LHCN-M2 (cell line): ENCODE measurements around the gene DELE1. TPM values are rescaled to one million over a fixed set of nuclear protein-coding genes. Genes with fewer than 3 reads are reported as not detected.
"Not testable (repeated sequence)": the region's sequence is repeated elsewhere in the genome, so short reads cannot be mapped to it uniquely, and the experiment has no call there.

Source experiments
- DNase-seq: peaks from one replicate; pipeline ENCODE4 v3.0.0-alpha.2; 2012; ENCODE audit warnings: low read depth
- total RNA-seq: library from RNA; depleted of rRNA; stranded (reverse); fragments of >200 nt; gene quantifications from 2 replicates; pipeline ENCODE4 v1.2.3, GENCODE V29; 2014

Gene DELE1
- total RNA-seq, 1 experiment from 2014 or later, result 61.4 TPM

DNA sequence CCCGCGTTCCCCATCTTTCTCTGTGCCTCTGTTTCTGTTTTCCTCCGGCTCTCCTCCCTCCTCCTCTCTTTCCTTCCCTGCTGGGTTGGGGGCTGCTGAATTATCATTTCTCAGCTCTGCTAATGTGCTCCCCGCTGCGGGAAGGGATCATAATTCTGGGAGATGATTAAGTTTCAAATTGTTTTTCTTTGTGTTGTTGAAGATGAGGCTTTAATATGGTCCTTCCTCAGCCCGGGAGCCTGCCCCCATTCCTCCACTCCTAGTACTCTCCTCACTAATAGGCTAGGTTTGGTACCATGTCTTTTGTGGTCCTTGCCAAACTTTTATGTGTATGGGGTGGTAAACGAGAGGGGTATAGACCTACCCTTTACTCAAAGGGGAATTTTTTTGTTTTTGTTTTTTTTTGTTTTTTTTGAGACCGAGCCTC is 39.8 kb upstream of the DELE1 start:
- DNase-seq, result no peak

GRCh38 chr5:141889282-141889871 is 34.3 kb upstream of the DELE1 start:
- no peak for DNase-seq

GRCh38 chr5:141890429-141890828 is 33.2 kb upstream of the DELE1 start:
- not testable (repeated sequence) for DNase-seq

- no peak for DNase-seq
Observed at GRCh38 chr5:141897425-141897824, 26.2 kb upstream of the DELE1 start.

DNA sequence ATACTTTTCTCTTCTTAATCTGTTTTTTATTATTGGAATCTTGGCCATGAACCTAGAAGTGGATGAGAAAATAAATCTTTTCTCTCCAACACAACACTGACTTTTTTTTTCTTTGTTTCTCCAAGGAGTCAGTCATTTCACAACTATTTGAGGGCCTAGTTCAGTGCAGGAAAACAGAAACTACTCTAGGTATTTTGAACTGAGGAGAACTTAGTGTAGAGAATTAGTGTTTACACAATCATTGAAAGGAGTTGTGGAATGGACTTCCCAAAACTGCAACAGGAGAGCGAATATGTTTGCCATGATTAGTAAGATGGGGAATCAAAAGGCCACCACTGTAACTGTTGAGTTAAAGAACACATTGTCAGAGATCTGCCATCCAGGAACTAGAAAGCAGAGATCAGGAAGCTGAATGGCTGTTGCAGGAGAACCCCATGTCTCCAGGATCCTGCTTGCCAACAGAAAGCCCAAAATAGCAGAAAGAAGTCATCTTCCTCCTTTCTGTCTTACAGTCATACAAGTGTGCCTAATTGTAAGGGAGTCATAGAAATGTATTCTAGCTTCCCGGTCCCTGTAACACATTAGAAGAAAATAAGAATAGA is 25.1 kb upstream of the DELE1 start:
- DNase-seq, result no peak

DNA sequence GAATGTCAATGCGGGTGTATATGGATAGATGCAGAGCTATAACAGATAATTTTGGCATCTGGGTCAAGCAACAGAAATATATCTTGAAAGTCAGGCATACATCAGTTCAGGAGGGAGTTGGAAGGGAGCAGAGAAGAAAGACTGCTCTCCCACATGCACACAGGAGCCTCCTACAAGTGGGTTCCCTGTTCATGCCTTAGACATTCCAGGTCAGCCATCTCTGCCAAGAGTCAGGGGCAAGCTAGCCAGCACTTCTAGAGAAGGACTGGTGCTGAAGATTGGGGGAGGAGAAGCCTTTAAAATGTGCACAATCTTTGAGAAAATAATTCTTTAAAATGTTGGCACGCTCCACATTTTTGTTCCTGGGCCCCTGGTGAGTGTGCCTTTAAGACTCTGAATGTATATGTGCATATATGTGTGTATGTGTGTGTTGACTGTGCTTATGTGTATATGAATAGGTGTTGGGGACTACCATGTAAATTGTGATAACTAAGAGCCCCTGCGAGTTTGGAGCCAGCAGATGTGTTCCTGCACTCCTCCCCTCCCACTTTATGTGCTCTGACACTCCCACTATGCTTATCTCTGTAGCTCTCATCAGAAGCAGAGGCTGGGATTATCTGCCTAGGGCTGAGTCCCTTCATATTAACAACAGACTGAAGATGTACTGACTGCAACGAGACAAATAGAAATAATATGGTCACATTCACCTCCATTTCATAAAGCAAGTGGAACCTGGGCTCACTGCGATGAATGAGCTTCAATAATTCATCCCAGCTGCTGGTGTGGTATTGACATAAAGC is 21.5 kb upstream of the DELE1 start:
- DNase-seq, result no peak

DNA sequence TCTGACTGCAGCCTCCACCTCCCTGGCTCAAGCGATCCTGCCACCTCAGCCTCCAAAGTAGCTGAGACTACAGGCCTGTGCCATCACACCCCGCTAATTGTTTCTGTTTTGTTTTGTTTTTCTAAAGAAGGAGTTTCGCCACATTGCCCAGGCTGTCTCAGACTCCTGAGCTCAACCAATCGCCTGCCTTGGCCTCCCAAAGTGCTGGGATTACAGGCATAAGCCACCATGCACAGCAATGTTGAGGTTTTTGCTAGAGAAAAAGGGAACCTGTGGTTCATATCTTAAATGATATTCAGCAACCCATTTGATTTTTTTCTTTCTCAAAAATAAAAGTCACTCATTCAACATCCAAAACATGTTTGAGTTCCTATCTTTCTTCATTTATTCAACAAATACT is 20.4 kb upstream of the DELE1 start:
- DNase-seq, result no peak

- no peak for DNase-seq
Observed at GRCh38 chr5:141904551-141904950, 19.1 kb upstream of the DELE1 start.

- no peak for DNase-seq
Observed at GRCh38 chr5:141906517-141906916, 17.2 kb upstream of the DELE1 start.

- no peak for DNase-seq
Observed at GRCh38 chr5:141906972-141907371, 16.7 kb upstream of the DELE1 start.

GRCh38 chr5:141908796-141909195 is 14.9 kb upstream of the DELE1 start:
- DNase-seq, result peak; percentile 22

DNA sequence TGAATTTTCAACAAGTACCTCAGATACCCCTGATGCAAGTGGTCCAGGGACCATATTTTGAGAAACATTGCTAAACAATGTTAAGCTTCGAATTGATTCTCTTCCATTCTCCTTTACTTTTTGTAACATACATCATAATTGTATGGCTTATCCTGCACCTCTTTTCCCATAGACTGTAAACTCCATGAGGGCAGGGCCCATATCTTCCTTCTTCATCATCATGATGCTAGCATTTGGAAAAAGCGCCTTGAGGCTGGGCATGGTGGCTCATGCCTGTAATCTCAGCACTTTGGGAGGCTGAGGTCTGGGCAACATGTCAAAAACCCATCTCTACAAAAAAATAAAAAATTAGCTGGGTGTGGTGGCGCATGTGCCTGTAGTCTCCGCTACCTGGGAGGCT is 14.5 kb upstream of the DELE1 start:
- DNase-seq, result no peak

DNA sequence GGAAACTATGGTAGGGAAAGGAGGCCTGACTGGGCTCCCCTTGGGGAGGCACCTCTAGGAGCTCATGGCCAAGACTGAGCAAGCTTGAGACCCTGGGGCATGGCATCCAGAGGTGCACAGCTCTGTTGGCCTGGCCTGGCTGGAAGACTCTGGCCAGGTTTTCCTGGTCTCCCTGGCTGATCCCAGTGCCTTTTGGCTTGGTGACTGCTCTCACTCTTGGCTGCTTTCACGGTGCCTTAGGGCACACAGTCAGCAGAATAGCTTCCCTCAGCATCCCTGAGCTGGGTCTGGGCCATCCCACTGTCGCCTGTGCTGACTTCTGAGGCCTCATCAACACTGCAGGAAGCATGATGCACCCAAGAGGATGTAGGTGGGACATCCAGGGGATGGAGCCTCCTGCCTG is 13.4 kb upstream of the DELE1 start:
- no peak for DNase-seq

GRCh38 chr5:141913560-141914198 is 10.0 kb upstream of the DELE1 start:
- no peak for DNase-seq

- DNase-seq, result no peak
Observed at GRCh38 chr5:141914199-141914743, 9.4 kb upstream of the DELE1 start.

GRCh38 chr5:141914797-141915196 is 8.9 kb upstream of the DELE1 start:
- no peak for DNase-seq

DNA sequence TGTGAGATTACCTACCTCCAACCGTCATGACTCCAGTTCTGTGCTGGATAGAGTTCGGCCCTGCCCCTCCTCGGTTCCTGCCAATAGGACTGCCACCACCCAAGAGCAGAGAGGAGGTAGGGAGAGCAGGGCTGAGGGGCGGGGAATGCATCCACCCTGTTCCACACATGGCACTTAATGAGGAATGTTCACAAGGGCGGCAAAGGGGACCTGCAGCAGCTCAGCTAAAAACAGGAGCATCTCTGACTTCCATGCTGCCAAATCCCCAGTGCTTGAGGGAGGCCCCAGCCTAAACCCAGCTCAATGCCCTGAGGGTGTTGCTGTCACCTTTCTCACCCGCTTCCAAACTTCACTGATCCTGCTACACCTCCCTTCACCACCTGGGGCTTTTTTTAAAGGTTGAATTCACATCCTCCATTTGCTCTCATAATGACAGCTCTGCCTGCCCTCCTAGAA is 7.8 kb upstream of the DELE1 start:
- DNase-seq, result no peak

DNA sequence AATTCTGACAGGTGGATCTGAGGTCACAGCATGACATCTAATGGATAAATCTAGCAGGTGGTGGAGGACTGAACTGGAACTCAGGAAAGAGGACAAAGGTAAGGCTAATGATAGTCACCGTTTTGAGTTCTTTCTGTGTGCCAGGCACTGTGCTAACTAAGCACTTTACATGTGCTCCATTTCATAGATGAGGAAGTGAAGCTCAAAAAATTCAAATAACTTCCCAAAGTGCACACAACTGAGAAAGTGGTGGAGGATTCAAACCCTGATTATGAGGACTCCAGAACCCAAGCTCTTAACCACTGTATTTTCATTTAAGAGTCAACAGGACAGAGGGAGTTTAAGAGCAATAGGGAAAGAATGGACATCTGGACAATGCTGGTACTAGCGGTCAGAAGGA is 7.1 kb upstream of the DELE1 start:
- DNase-seq, result no peak

DNA sequence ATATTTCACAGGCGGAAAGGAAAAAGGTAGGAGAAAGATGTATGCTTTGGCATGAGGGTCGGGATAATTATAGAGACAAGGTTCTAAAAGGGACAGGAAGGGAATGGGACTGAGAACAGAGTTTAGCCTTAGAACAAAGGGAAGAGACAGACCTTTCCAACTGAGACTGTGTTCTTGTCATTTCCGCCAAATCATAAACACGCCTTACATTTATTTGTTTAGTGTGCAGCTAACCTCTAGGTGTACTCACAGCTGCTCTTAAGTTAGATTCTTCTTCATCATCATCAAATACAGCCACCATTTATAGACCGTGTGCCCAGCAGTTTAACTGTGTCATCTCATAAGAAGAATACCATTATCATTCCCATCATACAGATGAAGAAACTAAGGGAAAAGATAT is 5.9 kb upstream of the DELE1 start:
- no peak for DNase-seq

GRCh38 chr5:141919218-141920119 is 4.2 kb upstream of the DELE1 start:
- DNase-seq, result no peak

GRCh38 chr5:141920771-141921170 is 2.9 kb upstream of the DELE1 start:
- DNase-seq, result no peak
